ENCODE data around the gene MPP1.

Gene MPP1

GRCh38 chrX:154812341-154813101 lies 7.2 kb upstream of the MPP1 start:
- no peak for DNase-seq (ENCODE audit: low spot score)

- no peak for DNase-seq (ENCODE audit: low spot score)
Measured at GRCh38 chrX:154809939-154810665, 4.8 kb upstream of the MPP1 start.

GRCh38 chrX:154806837-154807501 lies 1.7 kb upstream of the MPP1 start:
- DNase-seq (ENCODE audit: low spot score) = no peak

GRCh38 chrX:154805696-154806091 lies 409 bp upstream of the MPP1 start:
- no peak for DNase-seq (ENCODE audit: low spot score)

GRCh38 chrX:154804261-154804956 lies 876 bp downstream of the MPP1 start:
- no peak for DNase-seq (ENCODE audit: low spot score)

- no peak for DNase-seq (ENCODE audit: low spot score)
Measured at GRCh38 chrX:154802947-154803346, 2.3 kb downstream of the MPP1 start.

- no peak for DNase-seq (ENCODE audit: low spot score)
Measured at GRCh38 chrX:154800478-154801210, 4.6 kb downstream of the MPP1 start.

- no peak for DNase-seq (ENCODE audit: low spot score)
Measured at GRCh38 chrX:154799556-154800348, 5.5 kb downstream of the MPP1 start.

- no peak for DNase-seq (ENCODE audit: low spot score)
Measured at GRCh38 chrX:154797006-154797405, 8.3 kb downstream of the MPP1 start.

GRCh38 chrX:154795016-154795415 lies 10.3 kb downstream of the MPP1 start:
- no peak for DNase-seq (ENCODE audit: low spot score)

GRCh38 chrX:154793084-154793795 lies 12.0 kb downstream of the MPP1 start:
- DNase-seq (ENCODE audit: low spot score) = no peak

GRCh38 chrX:154791939-154792338 lies 13.3 kb downstream of the MPP1 start:
- DNase-seq (ENCODE audit: low spot score) = no peak

GRCh38 chrX:154791467-154791866 lies 13.8 kb downstream of the MPP1 start:
- DNase-seq (ENCODE audit: low spot score) = no peak

GRCh38 chrX:154785716-154786115 lies 19.6 kb downstream of the MPP1 start:
- no peak for DNase-seq (ENCODE audit: low spot score)

- DNase-seq (ENCODE audit: low spot score) = no peak
Measured at GRCh38 chrX:154784149-154784995, 20.9 kb downstream of the MPP1 start.

GRCh38 chrX:154780968-154781367 lies 24.3 kb downstream of the MPP1 start:
- DNase-seq (ENCODE audit: low spot score) = no peak

- DNase-seq (ENCODE audit: low spot score) = no peak
Measured at GRCh38 chrX:154779261-154779660, 26.0 kb downstream of the MPP1 start.

- no peak for DNase-seq (ENCODE audit: low spot score)
Measured at GRCh38 chrX:154776753-154777152, 28.5 kb downstream of the MPP1 start.
